GM18511 (cell line): Measurements from ENCODE around the gene PLEKHN1.

Source experiments
- ATAC-seq: cut with Tn5 transposase; IDR thresholded peaks from one replicate; pipeline ENCODE4 v1.9.1; 2021; ENCODE audit warnings: mild to moderate bottlenecking, moderate library complexity; ENCODE audit not compliant: unreplicated experiment

The PLEKHN1 gene

DNA sequence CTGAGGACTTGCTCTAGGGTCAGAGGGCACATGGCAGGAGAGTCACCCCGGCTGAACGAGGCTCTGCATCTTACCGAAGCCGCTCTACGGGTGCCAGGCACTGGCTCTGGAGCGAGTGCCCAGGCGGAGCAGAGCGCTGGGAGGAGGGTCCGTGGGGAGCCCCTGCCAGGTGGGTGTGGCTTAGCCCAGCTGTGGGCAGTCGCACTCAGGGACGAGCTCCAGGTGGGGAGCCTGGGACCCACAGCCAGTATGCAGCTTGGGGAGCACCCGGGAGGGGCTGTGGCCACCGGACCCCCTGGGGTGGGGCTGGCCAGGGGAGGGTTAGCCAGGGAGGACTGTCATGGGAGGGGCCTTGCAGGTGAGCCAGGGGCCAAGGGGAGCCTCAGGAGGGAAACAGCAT is 57.4 kb downstream of the PLEKHN1 start:
- ATAC-seq: no peak

DNA sequence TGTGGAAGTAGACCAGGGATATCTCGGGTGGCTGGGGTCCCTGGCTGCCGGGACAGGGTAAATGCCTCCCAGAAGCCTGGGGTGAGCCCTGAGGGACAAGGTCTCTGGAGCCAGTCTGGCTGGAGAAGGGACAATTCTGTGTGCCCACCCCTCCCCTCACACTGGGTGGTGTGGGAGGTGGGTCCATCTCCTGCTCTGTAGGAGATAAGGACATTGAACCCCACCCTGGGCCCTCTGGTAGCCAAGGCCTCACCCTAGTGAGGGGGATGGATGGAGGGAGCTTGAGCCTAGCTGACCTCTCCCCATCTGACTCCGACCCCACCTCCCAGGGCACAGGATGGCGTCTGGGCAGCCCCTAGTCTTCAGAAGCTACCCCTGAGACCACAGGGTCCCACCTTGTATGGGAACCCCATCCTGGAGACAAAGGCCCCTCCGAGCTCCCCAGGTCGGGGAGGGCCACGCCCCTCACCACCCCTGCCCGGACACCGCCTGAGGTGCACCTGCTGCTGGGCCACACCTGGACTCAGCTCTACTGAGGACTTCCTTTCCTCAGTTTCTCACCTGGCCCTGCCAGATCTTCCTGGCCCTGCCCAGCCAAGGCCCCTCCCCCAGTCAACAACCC is 58.0 kb downstream of the PLEKHN1 start:
- no peak for ATAC-seq

DNA sequence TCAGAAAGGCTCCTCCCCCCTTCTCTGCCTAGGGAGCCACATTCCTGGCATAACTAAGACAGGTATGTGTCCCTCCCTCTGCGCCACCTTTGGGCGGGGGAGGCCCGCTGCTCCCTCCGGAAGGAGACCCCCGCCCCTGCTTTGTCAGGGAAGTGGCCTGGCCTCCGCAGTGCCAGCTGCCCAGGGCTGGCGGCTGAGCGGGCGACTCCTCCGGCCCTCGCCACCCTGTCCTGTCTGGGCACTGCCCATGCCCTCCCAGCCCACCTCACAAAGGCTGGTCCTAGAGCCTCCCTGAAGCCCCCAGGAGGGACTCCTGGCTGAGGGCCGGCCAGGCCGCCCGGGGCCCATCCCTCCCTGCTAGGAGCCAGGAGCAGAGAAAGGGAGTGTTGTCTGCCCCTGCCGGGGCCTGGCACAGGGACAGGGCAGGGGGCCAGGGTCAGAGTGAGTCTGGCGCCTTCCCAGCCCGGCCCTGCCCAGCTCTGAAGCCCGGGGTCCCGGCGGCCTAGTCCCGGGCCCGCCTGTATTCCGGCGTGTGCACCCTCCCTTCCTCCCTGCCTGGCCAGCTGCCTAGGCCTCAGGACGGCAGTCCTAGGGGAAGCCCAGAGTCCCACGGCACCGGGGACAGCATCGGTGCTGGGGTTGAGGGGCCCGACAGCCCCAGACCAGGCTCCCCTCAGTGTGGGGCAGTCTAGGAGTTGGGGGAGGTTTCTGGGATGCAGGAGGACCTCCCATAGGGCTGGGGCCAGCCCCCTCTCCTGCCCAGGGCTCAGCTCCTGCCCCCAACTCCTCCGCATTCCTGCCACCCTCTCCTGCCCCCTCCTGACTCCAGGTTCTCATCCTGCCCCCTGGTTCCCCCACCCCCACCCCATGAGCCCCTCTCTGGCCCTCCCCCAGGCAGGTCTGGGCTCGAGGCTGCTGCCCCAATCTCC is 58.8 kb downstream of the PLEKHN1 start:
- no peak for ATAC-seq
